Astrocyte of the hippocampus (primary cell): ENCODE data around the gene KCNJ9.

Source experiments
- DNase-seq: peaks from one replicate; pipeline ENCODE4 v3.0.0; 2011; ENCODE audit warnings: low read depth, low spot score

The KCNJ9 gene

DNA sequence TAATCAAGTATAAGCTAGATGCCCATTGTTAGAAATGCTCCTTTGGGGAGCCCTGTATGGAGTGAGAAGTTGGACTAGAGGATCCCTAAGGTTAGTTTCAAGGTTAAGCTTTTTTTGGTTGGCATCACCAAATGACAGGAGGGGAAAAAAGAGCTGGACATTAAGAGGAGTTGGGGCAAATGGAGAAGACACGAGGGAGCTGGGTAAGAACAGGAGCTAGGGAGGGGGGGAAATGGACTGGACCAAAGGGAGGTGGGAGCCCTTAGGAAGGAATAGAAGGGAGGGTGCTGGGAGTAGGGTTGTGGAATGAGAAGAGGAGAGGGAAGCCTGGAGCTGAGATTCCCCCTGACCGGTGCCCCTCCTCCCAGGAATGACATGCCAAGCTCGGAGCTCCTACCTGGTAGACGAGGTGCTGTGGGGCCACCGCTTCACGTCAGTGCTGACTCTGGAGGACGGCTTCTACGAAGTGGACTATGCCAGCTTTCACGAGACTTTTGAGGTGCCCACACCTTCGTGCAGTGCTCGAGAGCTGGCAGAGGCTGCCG is 5.9 kb downstream of the KCNJ9 start:
- no peak for DNase-seq

DNA sequence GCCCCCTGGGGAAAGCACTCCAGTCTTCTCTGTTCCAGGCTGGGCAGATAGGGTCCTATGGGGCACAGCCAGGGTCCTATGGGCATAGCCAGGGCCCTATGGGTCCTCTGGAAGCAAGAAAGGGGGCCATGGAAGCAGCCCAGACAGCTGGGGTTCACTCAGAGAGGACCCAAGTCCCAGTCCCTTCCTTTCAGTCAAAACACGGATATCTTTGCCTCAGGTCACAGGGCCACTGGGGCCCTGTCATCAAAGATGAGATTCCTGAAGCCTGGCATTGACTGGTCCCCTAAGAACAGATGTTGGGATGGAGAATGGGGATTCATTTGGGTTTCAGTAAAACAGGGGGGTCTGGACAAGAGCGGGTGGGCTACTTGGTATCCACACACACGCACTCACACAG is 8.5 kb downstream of the KCNJ9 start:
- DNase-seq: no peak

DNA sequence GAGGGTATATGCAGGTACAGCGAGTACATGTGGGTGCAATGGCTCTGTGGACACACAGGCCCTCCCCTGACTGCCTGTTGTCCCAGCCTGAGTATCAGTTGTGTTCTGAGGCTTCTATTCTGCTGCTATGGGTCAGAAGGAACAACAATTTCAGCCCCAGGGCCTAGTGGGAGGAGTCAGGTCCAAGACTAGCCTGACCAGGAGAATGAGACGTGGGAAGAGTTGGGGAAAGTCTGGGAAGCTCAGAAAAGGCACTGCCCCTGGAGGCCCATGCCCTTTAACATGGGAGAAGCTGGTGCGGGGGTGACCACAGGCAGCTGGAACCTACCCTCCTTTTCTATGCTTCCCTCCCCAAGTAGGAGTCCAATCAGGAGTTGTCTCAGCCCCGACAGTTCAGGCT is 9.4 kb downstream of the KCNJ9 start:
- no peak for DNase-seq

DNA sequence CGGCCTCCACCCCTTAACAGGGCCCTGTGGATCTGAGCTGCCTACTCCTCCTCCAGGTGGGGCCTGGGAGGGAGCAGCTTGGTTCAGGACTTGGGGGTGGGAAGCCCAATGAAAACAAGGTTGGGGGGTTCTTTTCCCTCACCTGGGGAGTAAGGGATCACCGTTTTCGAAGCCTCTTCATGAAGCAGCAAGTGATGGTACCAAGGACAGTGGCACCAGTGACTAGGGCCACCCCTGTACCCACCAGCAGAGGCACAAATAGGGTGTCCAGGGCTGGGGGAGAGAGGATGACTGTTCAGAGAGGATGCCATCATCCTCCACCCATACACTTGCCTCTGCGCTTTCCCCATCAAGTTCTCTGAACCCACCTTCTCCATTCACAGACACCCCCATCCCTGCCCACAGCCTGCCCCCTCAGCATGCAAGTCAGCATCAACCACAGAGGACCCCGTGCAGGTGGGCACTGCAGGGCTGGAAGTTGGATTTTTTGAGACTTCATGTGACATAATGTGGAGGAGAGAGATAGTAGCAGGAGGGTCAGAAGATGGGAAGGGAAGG is 10.4 kb downstream of the KCNJ9 start:
- no peak for DNase-seq

DNA sequence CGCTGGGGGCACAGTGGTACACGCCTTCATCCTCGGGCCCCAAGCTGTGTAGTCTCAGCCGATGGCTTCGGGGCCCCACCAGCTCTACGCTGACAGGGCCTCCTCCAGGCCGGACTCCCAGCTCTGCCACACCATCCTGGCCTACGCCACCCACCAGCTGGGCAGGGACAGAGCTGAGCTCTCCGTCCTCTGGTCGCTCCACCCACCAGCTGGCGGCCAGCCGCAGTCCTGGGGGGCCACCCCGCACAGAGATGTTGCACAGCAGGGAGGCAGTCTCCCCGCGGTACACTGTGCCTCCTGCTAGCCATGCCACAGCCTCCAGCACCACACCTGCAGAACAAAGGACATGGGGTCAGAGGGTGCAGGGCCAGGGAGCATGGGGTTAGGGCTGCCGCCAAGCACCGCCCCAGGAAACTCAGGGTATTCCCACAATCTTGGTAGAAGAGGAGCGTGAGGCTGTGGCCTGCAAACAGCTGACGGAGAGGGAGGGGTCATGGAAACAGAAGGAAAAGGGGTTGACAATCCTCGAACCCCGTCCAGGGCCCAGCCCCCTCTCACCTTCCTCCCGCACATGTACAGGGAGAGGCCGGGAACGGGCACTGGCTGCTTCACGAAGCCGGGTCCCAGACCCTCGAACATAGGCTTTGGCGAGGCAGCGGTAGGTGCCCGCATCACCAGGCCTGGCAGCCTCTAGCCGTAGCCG is 11.2 kb downstream of the KCNJ9 start:
- DNase-seq: no peak

DNA sequence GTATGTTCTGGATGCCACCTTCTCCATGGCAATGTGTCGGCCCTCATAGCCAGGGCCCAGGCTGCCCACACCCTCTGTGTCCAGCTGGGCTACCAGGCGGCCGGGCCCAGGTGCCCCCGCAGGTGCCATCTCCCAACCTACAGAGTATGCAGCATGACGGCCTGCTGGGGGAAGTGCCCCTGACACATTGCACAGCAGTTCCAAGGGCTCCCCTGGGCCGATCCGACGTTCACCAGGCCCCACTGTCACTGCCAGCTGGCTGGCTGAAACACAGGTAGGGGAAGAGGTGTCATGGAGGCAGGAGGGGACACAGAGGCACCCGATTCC is 11.7 kb downstream of the KCNJ9 start:
- no peak for DNase-seq

DNA sequence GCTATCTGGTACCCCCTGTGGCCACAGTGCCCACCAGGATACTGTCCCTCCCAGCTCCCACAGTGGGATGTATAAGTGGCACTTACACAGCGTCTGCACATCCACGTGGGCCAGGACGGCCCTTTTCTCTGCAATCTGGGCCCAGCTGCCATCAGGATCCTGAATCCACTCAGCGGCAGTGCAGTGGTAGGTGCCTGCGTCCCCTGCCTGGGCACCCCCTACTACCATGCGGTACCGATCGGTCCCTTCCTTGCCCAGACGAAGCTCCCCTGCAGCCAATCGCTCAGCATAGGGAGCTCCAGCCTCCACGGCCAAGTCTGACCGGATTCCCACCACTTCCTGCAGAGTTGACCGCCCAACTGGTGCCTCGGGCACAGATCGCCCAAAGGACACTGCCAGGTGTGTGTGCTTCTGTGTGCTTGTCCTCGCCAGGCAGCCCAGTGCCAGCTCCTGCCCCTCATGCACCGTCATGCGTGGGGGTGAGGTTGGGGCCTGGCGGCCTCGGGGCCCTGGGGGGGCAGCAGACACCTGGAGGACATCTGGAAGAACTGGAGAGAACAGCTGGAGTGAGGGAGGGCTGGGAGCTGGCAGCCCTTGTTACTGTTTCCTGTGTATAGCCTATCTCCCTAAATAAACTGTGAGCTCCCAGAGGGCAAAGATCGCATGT is 12.4 kb downstream of the KCNJ9 start:
- no peak for DNase-seq

DNA sequence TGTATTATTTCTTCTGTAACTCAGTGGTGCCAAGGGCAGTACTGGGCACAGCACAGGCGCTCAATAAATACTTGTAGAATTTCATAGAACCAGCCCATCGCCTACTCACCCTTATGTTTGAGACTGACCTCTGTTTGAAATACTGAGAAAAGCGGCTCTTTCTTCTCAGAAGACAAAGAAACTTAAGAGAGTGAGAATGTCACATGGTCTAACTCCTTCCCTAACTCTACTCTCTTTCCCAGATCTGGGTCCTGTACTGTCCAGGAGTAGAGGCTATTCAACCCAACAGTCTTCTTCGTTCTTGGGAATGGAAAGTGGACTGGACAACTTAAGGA is 12.9 kb downstream of the KCNJ9 start:
- no peak for DNase-seq

DNA sequence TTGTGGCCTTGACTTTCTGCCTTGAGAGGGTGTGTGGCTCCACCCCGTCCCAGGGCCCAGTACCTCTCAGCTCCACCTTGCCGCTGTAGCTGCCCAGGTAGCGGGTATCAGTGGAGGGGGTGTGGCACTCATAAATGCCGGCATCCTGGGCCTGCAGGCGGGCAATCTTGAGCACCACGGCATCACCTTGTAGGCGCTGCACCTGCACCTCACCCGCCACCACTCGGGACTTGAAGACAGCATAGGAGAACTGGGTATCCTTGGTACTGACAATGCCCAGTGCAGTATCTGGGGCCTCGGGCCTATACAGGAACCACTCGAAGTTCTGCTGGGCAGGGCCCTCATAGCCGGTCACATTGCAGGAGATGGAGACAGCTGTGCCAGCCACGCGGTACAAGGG is 13.5 kb downstream of the KCNJ9 start:
- no peak for DNase-seq

DNA sequence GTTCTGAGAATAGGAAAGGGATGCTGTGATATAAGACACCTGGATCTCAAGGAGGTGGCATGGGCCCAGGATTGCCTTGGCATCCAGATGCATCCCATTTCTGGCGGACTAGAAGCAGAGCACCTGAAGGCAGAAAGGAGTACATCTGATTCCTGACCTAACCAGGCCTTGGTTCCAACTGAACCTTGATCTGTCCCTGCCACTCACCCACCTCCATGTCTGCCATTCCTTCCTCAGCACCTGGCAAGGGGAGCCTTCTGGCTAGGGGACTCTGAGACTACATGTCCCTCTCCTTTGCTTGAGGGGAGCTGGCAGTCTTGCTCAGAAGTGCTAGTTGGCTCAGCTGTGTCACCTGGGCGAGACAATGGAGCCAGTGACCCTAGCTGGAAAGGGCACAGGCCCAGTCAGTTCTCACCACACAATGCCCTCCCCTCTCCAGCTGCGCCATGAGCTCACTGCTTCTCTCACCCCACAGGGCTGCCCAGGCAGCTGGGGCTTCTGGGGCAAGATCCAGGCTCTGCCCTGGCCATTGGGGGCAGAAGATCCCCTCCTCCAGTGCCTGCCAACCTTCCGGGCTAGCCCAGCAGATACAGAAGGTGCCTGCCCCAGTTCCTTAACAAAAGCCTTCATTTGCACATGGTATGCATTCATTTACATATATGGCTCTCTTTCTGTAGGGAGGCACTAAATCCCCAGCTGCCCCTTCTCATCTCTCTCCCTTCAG is 14.2 kb downstream of the KCNJ9 start:
- no peak for DNase-seq

DNA sequence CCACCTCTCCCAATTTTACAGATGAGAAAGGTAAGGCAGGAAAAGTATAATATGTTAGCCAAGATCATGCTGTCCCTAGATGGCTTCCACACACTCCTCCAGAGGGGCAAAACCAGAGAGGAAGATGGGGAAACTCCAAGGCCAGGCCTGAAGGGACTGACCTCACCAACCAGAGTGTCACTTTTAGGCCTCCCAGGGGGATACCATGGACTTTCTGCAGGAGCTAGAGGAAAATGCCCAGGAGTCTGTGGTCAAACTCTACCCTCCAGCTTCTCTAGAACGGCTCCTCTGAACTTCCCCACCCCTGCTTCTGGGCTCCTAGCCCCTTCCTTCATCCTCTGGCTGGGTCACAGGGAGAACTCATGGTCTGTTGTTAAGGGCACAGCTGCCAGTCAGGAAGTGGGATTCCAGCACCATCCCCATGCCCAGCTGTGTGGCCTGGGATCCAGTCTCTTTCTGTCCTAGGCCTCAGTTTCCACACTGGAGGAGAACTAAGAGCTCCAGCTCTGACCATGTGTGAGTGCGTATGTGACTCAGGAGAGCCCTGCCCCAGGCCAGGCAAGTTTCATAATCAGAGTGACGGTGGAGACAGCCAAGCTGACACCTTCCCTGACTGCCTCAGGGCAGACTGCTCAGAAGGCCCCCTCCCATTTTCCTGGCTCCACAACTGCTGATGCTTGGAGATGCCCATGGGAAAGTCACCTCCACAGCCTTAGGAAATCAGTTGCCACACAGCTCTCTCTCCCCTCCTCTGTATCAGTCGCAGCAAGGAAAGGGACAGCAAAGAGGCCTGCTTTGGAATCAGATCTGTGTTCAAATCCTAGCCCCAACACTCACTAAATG is 15.2 kb downstream of the KCNJ9 start:
- no peak for DNase-seq

DNA sequence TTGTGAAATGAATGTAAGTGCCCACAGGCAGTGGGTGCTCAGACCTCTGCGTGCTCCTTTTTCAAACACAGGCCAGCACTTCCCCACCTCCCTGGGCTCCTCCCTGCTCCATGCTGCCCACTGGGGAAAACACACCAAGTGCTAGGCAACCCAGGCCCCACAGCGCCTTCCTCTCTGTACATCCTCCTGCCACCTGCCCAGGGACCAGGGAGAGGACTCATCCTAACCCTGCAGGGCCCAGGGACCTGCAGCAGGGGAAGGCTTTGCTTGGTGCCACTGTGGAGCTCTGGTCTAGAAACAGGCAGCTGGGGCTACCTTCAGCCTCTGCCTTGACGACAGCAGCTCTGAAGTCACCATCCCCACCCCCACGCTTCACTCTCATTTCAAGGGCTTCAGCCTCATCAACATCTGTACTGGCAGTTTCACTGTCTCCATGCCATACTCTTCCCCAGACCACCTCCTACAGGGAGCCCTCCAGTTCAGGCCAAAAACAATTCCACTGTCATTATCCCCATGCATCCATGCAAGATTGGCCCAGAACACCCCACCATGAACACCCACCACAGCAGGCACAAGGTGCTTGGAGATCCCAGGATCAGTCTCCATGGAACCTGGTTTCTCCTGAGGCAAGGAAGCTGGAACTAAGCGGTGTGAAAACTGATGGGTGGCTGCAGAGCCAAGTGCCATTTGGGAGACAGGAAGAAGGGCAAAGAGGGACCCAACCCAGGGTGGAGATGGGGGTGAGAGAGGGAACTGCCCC is 16.0 kb downstream of the KCNJ9 start:
- no peak for DNase-seq

DNA sequence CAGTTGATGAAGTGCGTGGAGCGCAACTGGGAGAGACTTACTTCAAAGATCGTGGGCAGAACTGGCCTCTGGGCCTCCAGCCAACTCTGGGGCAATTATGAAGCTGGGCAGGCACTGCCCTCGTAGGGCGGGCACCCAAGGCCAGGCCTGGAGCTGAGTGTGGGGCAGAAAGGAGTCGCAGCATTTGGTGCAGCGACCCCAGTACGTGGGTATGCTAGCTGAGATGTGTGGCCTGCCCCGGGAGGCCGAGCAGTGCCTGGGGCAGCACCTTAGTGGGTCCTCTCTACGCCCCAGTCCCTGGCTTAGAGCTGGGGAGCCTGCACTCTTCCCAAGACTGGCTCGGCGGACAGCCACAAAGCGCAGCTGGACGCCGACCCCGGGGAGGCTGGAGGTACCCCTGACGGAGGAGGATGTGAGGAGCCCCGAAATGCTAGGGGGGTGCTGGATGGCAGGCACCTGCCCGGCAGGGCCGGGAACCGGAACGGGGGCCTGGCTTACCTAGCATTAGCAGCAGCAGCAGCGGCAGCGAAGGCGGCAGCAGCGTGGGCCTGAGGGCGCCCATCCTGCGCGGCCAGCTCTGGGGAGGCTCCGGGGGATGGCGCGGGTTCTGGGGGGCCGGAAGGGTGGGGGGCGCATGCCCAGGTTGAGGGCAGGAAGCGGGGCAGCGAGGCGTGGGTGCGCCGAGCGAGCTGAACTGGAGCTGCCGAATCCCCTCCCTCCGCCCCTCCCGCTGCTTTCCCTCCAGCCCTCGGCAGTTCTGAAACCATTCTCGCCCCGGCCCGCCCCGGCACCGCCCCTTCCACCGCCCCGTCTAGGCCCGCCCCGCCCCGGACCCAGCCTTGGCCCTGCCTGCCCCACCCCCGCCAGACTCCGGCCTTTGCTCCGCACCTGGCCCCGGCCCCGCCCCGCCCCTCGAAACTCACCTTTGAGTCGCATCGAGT is 16.8 kb downstream of the KCNJ9 start, which contains the start of gene IGSF8:
TSS of gene IGSF8 (minus strand) at position 709 of the 941 bp plus-strand sequence. CDS start at position 562, 147 bp downstream.
- DNase-seq: peak; percentile 91

DNA sequence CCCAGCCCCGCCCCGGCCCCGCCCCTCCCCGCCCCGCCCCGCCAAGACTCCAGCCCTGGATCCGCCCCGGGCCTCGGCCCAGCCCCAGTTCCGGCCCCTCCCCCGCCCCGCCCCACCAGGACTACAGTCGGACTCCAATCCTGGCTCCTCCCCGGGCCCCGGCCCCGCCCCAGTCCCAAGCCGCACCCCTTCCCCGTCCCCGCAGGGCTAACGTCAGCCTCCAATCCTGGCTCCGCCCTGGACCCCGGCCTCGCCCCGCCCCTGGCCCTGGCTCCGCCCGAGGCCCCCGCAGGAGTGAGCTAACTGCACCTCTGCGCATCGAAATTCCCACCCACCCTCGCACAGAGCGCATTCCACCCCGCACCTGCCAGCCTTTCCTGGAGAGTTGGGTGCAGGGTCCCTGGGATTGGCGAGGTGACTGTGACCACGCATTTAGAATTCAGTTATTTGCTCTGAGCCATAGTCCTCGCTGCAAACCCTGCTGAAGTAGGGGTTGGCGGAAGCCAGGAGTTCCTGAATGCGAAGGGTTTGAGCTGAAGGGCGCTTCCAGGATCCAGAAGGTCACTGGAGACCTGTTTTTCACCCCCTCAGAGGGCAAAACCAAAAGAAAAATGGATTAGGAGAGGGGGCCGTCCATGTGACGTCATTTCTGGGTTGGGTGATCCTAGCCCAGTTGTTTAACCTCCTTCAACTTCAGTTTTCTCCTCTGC is 17.7 kb downstream of the KCNJ9 start:
- DNase-seq: peak; percentile 98

DNA sequence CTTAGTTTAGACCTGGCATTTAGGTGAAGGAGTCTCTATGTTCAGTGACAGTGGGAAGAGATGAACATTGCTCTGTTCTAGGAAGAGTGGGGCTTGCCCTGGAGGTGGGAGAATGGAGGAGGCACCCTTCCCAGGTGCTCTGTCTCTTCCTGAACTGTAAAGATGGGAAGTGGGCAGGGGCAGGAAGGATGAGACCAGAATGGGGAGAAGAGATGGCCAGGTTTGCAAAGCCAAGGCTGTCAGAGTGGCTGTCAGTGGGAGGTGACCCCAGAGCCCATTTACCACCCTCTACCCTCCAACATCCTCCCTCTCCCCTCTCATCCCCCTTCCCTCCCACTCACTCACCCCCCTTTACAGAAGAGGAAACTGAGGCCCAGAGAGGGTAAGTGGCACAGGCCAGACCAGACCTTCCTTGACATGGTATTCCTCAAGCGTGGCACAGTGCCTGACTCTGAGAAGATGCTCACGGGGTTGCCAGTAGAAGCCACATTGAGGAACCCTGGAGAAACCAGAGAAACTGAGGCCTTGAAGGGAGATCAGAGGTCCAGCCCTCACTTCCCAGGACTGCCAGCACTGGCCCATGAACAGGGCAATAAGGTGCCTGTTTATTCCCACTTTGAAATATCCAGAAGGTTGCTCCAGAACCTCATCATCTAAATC is 18.5 kb downstream of the KCNJ9 start:
- DNase-seq: no peak

DNA sequence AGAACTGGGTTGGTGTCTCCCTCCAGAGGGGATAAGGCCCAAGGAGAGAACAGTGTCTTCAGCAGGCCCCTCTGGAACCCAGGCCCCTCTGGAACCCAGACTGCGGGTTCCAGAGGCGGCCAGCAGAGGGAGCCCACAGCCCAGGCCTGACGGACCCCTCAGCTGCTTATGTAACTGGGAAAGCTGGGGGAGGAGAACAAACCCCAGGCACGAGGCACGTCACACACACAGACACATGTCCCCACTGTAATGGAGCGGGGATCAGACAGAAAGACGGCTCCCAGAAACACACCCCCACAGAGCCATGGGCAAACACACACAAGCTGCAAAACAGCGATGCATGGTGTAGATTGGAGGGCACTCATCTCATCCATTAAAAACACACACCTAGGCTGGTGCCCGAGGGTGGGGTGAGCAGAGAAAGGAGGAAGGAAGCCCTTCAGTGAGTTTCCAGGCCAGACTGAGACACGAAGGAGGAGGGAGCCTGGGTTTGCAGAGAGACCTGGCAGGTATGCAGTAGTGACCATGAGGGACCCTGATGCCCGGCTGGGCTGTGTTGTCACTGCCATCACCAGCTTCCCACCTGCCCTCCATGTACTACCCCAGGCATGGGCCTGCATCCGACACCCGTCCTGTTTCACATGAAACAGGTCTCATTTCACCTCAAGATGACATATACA is 19.8 kb downstream of the KCNJ9 start:
- DNase-seq: peak; percentile 87

DNA sequence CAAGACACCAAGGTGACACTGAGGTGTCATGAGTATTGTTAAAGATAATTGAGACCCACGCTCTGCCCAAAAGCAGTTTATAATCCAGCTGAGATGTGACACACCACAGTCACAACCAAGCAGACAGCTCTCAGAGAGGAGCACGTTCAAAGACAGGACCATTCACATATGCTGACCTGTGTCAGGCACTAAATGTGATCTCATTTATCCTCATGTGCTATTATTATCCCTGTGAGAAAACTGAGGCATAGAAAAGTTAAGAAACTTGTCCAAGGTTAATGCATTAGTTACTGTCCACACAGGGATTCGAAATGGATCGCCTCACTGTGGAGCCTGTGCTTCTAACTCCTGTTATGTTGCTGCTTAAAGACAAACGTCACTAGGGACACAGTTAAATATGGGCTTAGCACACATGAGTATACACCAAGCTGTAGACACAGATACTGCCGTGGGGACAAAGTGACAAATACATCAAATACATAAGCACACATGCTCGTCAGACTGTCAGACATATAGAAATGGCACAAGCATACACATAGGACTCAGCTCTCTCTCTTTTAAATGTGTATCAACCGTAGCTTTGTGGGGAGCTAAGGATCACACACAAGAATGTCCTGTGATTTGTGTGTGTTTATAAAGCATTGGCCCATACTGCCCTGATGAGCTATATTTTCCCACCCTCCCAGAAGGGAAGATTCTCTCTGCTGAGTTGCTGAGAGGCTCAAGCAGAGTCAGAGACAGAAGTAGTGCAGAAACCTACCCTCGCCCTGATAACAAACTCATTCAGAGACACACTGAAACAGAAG is 20.6 kb downstream of the KCNJ9 start:
- DNase-seq: no peak
